Muscle layer of duodenum (tissue), 2 donors: ENCODE results near the gene LRMDA.

Source experiments
- H3K27ac ChIP-seq: one replicate; pipeline ENCODE4 v1.7.0; 2013; ENCODE audit warnings: mild to moderate bottlenecking, low read length
- H3K27me3 ChIP-seq: one replicate; pipeline ENCODE4 v1.7.0; 2013; ENCODE audit warnings: low read depth, mild to moderate bottlenecking, control low read depth, low read length
- H3K36me3 ChIP-seq, 2 donors: one replicate each; pipeline ENCODE4 v1.7.0; 2013; ENCODE audit warnings: low read length in 2 of 2, control low read depth in 1 of 2, mild to moderate bottlenecking in 1 of 2; ENCODE audit not compliant: insufficient read depth in 2 of 2, control insufficient read depth in 1 of 2
- H3K4me1 ChIP-seq, 2 donors: one replicate each; pipeline ENCODE4 v1.7.0; 2013; ENCODE audit warnings: low read length in 2 of 2, mild to moderate bottlenecking in 2 of 2, control low read depth in 1 of 2, moderate library complexity in 1 of 2; ENCODE audit not compliant: insufficient read depth in 2 of 2, control insufficient read depth in 1 of 2
- H3K4me3 ChIP-seq, 2 donors: one replicate each; pipeline ENCODE4 v1.7.0; 2013; ENCODE audit warnings: low read length in 2 of 2, low read depth in 1 of 2, mild to moderate bottlenecking in 1 of 2
- H3K9me3 ChIP-seq, 2 donors: one replicate each; pipeline ENCODE4 v1.7.0; 2013; ENCODE audit warnings: low read length in 2 of 2, control low read depth in 1 of 2, mild to moderate bottlenecking in 1 of 2; ENCODE audit not compliant: control insufficient read depth in 1 of 2
- donor health status: healthy.

The LRMDA gene

DNA sequence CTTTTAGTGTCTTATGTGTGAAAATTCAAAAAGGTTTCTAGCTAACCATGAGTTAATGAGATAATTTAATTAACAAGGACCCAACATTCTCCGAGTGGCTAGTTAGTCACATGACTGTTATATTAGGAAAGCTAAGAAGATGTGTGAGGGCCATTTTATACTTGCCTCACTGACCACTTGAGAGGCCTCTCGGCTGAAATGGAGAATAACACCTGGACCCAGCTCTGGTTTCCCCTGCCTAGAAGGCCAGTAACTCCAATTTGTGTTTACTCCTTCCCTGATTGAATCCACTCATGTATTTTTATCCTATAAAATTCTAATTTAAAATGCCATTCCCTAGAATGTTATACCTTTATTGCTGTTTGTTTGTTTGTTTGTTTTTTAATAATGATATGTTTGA, 1115.0 kb downstream of the LRMDA start:
- no peaks in the 10 kb centered on the region for H3K36me3 ChIP-seq
- H3K27ac ChIP-seq, result no peak overlapping the region
- H3K4me3 ChIP-seq, result no peak overlapping the region
- no peaks in the 10 kb centered on the region for H3K27me3 ChIP-seq
- no peaks in the 10 kb centered on the region for H3K9me3 ChIP-seq
- H3K4me1 ChIP-seq, result peaks cover 0 to 34% of the 10 kb centered on the region in 2 donors

GRCh38 chr10:76547352-76547972, 1116.0 kb downstream of the LRMDA start:
- Histone ChIP-seq H3K4me3 (no peak overlapping the region), H3K4me1 (peaks cover 0 to 34% of the 10 kb centered on the region in 2 donors)

GRCh38 chr10:76548716-76549115, 1117.3 kb downstream of the LRMDA start:
- H3K4me1 ChIP-seq, result peaks cover 0 to 34% of the 10 kb centered on the region in 2 donors
- H3K4me3 ChIP-seq, result no peak overlapping the region
- H3K36me3 ChIP-seq, result no peaks in the 10 kb centered on the region
- H3K27ac ChIP-seq, result no peak overlapping the region
- H3K27me3 ChIP-seq, result no peaks in the 10 kb centered on the region
- H3K9me3 ChIP-seq, result no peaks in the 10 kb centered on the region

More at GRCh38 chr10:76547352-76547972, 1116.0 kb downstream of the LRMDA start:
- Histone ChIP-seq H3K27me3 (no peaks in the 10 kb centered on the region), H3K27ac (no peak overlapping the region), H3K9me3 (no peaks in the 10 kb centered on the region), H3K36me3 (no peaks in the 10 kb centered on the region)

DNA sequence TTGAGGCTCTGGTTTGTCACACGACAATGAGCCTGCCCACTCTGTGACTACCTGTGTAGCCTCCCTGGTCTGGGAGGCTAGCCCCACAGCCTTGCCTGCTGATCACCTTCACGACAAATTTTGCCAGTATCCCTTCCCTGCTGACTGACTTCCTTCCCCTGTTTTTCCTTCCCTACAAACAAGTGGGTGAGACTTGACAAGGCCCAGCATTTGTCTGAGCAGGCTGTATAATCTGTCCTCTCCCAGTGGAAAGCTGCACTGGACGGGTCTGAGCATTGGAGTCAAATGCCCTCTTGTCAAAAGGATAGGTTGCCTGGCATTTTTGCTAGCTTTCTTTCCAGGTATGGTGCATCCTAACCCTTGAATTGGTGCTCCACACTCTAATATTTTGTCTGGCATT, 1117.7 kb downstream of the LRMDA start:
- Histone ChIP-seq H3K9me3 (no peaks in the 10 kb centered on the region), H3K27me3 (no peaks in the 10 kb centered on the region), H3K27ac (no peak overlapping the region), H3K4me3 (no peak overlapping the region), H3K36me3 (no peaks in the 10 kb centered on the region), H3K4me1 (peaks cover 0 to 38% of the 10 kb centered on the region in 2 donors)

DNA sequence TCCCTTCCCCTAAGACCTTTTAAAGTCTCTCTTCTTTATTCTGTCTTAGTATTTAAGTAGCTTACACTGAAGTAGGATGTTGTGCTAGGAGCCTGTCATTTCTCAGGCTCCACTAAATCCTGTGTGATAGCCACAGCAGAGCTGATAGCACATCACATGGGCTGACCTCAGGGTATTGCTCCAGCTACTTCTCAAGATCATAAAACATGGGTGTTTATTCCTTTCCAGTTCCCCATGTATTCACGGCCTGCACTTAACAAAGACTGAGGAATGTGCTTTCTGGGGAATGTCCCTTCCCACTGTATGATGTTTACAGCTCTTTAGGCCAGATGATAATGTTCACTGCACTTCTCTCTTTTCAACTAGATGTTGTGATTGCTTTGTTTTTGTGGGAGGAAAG, 1119.4 kb downstream of the LRMDA start:
- Histone ChIP-seq H3K4me3 (no peak overlapping the region), H3K27ac (no peak overlapping the region), H3K4me1 (peaks cover 0 to 43% of the 10 kb centered on the region in 2 donors), H3K9me3 (no peaks in the 10 kb centered on the region), H3K36me3 (no peaks in the 10 kb centered on the region), H3K27me3 (no peaks in the 10 kb centered on the region)

DNA sequence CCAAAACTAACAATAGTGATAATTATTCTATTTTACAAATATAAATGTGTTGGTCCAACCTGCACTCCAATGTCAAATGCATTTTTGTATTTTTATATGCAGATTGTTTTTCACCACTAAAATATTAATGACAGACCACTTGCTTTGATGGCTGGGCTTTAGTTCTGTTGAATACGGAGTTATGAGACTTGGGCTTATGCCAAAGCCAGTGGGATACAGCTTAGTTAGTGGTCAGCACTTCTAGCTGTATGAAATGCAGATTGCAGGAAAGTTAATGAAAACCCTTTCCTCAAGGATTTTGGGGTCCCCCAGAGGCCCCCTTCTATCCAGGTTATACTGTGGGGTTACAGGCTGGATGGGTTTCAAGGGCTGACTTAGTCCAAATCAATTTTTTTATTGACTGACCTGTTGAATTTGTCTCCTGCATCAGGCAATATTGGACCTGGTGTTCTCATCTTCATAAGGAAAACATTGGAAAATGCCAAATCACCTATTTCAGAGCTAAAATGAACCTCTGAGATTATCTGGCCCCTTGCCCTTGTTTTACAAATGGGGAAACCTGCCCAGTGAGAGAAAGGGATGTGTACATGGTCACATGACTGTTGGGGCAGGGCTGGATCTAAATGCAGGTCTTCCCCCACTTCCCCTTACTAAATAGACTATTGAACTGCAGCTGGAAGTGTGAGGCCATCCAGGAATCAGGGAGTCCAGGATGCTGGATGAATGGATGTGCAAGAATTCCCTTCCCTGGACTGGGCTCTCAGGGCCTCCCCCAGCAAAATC, 1120.9 kb downstream of the LRMDA start:
- no peak overlapping the region for H3K27ac ChIP-seq
- H3K9me3 ChIP-seq, result no peaks in the 10 kb centered on the region
- H3K36me3 ChIP-seq, result no peaks in the 10 kb centered on the region

GRCh38 chr10:76553263-76554032, 1122.0 kb downstream of the LRMDA start:
- H3K4me3 ChIP-seq, result no peak overlapping the region
- no peaks in the 10 kb centered on the region for H3K36me3 ChIP-seq
- H3K27ac ChIP-seq, result no peak overlapping the region
- no peaks in the 10 kb centered on the region for H3K9me3 ChIP-seq
- no peaks in the 10 kb centered on the region for H3K27me3 ChIP-seq
- peaks cover 0 to 33% of the 10 kb centered on the region in 2 donors for H3K4me1 ChIP-seq

More for the DNA sequence above, 1120.9 kb downstream of the LRMDA start:
- H3K4me3 ChIP-seq, result no peak overlapping the region
- H3K27me3 ChIP-seq, result no peaks in the 10 kb centered on the region
- peaks cover 0 to 37% of the 10 kb centered on the region in 2 donors for H3K4me1 ChIP-seq

GRCh38 chr10:76554033-76554408, 1122.6 kb downstream of the LRMDA start:
- H3K36me3 ChIP-seq, result no peaks in the 10 kb centered on the region
- peaks cover 0 to 33% of the 10 kb centered on the region in 2 donors for H3K4me1 ChIP-seq
- H3K27ac ChIP-seq, result no peak overlapping the region
- no peaks in the 10 kb centered on the region for H3K9me3 ChIP-seq
- no peak overlapping the region for H3K4me3 ChIP-seq
- H3K27me3 ChIP-seq, result no peaks in the 10 kb centered on the region

DNA sequence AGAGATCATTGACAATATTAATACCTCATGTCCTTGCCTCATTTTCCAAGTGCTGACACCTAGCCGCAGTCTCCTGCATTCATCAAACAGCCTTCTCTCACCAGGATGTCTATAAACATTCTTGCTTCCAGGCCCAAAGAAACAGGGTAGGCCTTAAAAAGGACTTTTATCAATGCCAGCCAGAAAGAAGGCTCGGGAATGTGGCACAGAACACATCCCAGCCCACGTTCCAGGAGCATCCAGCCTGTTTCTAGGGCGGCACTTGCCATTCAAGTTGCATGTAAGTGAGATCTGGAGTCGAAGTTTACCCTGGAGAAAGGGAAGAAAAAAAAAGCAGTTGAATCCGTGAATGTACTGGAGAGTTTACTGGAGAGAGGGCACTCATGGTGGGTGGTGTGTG, 1123.1 kb downstream of the LRMDA start:
- peaks cover 0 to 36% of the 10 kb centered on the region in 2 donors for H3K4me1 ChIP-seq
- H3K36me3 ChIP-seq, result peaks cover 0 to 3% of the 10 kb centered on the region in 2 donors
- no peaks in the 10 kb centered on the region for H3K9me3 ChIP-seq
- H3K27ac ChIP-seq, result no peak overlapping the region
- H3K27me3 ChIP-seq, result no peaks in the 10 kb centered on the region
- no peak overlapping the region for H3K4me3 ChIP-seq

DNA sequence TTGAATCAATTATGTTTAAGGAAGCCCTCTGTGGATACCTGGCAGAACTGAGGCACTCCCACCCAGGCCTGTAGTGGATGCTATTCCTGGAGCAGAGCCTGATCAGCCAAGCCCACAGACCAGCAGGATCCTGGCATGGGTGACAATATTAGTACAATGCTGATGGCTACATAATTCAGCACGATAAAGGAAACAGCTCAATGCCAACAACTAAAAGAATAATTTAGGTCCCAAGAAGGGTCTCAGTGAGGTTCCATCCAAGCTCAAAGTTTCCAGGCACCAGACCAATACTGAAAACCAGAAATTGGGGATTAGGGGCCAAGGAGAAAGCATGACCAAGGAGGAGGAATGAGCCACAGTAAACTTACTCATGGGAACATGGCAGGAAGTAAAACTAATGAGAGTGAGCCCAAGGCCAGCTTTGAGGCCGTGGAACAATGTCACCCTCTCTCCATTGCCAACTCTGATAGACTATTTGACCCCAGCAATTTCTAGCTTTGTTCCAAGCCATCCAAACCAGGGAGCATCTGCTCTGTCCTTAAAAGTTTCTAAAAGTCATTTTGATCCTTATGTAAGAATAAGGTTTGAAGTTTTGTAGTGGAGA, 1123.7 kb downstream of the LRMDA start:
- Histone ChIP-seq H3K4me3 (no peak overlapping the region), H3K4me1 (peaks cover 0 to 43% of the 10 kb centered on the region in 2 donors), H3K9me3 (no peaks in the 10 kb centered on the region), H3K27me3 (no peaks in the 10 kb centered on the region), H3K36me3 (peaks cover 0 to 4% of the 10 kb centered on the region in 2 donors), H3K27ac (no peak overlapping the region)

GRCh38 chr10:76557366-76557765, 1125.9 kb downstream of the LRMDA start:
- Histone ChIP-seq H3K9me3 (no peaks in the 10 kb centered on the region), H3K4me3 (no peak overlapping the region), H3K27ac (no peak overlapping the region), H3K36me3 (peaks cover 0 to 4% of the 10 kb centered on the region in 2 donors), H3K4me1 (peaks cover 0 to 42% of the 10 kb centered on the region in 2 donors), H3K27me3 (no peaks in the 10 kb centered on the region)
